Prostate gland (tissue), 2 donors: ENCODE results near the gene FASTK. TPM values are rescaled to one million over a fixed set of nuclear protein-coding genes. Genes with fewer than 3 reads are reported as not detected.

Source experiments
- DNase-seq: peaks from one replicate; pipeline ENCODE4 v3.0.0-alpha.2; 2019; ENCODE audit warnings: low spot score
- H3K27ac ChIP-seq, 2 donors: fragments of 200-600 bp; sonication (generic); 2 replicates each; pipeline ENCODE4 v1.5.1; 2017 to 2019
- H3K27me3 ChIP-seq: fragments of 200-600 bp; sonication (generic); replicated peaks from 2 replicates; pipeline ENCODE4 v1.5.1; 2019; ENCODE audit not compliant: insufficient read depth
- H3K36me3 ChIP-seq, 2 donors: fragments of 200-600 bp; sonication (generic); 1 replicate in 1 of 2; 2 replicates in 1 of 2; pipeline versions ENCODE4 v1.5.1 to v1.8.1; 2017 to 2019
- H3K4me1 ChIP-seq: fragments of 200-600 bp; sonication (generic); replicated peaks from 2 replicates; pipeline ENCODE4 v1.5.1; 2019
- H3K4me3 ChIP-seq, 2 donors: fragments of 200-600 bp; sonication (generic); 2 replicates each; pipeline ENCODE4 v1.5.1; 2017 to 2019
- H3K9me3 ChIP-seq: fragments of 200-600 bp; sonication (generic); 2 replicates; pipeline ENCODE4 v1.5.1; 2017
- POLR2A ChIP-seq: fragments of 450-650 bp; IDR thresholded peaks from one replicate; pipeline ENCODE4 v1.6.1; 2016; ENCODE audit warnings: antibody characterized with exemption, mild to moderate bottlenecking
- POLR2AphosphoS5 ChIP-seq: sonication (generic); formaldehyde crosslinking; IDR thresholded peaks from one replicate; pipeline ENCODE4 v1.6.1; 2017; ENCODE audit warnings: antibody characterized with exemption
- WGBS: methylation state at CpG from one replicate; pipeline ENCODE4 v1.1.5; 2018; 5-methylcytosine and 5-hydroxymethylcytosine counted together
- intact Hi-C: fragments of 100-400 bp; cut with DNase I; formaldehyde crosslinking; loops from one replicate; pipeline ENCODE4 v1.14.2; 2022
- total RNA-seq, 2 donors: library from RNA; depleted of rRNA; stranded (reverse); fragments of >200 nt; gene quantifications; one replicate each; pipeline ENCODE4 v1.1.0, GENCODE V29; 2016
- TF ChIP-seq, protein P1 (sequence below), 4 experiments: fragments of 200-600 bp in 2 of 4; fragments of 450-650 bp in 2 of 4; sonication (generic) in 2 of 4; IDR thresholded peaks; 1 replicate in 3 of 4; 2 replicates in 1 of 4; pipeline ENCODE4 v1.5.1; 2016 to 2019; ENCODE audit warnings: antibody characterized with exemption in 4 of 4, mild to moderate bottlenecking in 2 of 4, moderate library complexity in 2 of 4

FASTK gene
- total RNA-seq, 2 donors from 2014 or later: 107 to 122 TPM

DNA sequence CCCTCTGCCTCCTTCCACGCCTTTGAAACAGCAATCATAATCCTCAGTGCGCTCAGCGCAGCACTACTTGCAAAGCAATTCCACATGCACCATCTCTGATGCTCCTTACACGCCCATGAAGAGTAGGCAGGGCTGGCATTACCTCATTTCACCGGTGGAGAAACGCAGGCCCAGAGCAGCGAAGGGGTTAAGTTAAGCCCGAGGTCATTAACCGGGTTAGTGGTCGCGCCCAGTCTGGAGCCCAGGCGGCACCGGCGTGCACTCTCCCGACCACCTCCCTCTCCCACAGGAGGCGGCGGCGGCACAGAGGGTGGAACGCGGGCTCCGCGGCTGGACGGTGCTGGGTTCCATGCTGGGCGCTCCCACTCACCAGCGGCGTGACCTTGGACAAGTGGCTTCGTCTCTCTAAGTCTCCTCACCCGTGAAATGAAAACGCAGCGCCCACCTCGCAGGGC lies 515 bp downstream of the FASTK start:
- H3K27me3 ChIP-seq: no peaks in the 10 kb centered on the region
- WGBS: under 1% methylated on average over 15 of the region's 31 CpGs
- H3K27ac ChIP-seq: peak overlapping the region; percentile 88 to 90
- peak overlapping the region; percentile 83 to 87 for H3K4me3 ChIP-seq
- H3K36me3 ChIP-seq: peaks cover 0 to 5% of the 10 kb centered on the region in 2 donors
- H3K4me1 ChIP-seq: peaks cover 27% of the 10 kb centered on the region
- DNase-seq: no peak
- intact Hi-C loops: loop anchor here (10.0 kb wide), 1 partner anchor 115 kb away; no protein-coding TSS in a partner anchor
- no peaks in the 10 kb centered on the region for H3K9me3 ChIP-seq
- TF ChIP-seq POLR2A (no peak), POLR2AphosphoS5 (no peak)
- TF ChIP-seq, protein P1, sequence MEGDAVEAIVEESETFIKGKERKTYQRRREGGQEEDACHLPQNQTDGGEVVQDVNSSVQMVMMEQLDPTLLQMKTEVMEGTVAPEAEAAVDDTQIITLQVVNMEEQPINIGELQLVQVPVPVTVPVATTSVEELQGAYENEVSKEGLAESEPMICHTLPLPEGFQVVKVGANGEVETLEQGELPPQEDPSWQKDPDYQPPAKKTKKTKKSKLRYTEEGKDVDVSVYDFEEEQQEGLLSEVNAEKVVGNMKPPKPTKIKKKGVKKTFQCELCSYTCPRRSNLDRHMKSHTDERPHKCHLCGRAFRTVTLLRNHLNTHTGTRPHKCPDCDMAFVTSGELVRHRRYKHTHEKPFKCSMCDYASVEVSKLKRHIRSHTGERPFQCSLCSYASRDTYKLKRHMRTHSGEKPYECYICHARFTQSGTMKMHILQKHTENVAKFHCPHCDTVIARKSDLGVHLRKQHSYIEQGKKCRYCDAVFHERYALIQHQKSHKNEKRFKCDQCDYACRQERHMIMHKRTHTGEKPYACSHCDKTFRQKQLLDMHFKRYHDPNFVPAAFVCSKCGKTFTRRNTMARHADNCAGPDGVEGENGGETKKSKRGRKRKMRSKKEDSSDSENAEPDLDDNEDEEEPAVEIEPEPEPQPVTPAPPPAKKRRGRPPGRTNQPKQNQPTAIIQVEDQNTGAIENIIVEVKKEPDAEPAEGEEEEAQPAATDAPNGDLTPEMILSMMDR (IDR thresholded peaks at IDR 0.05): no peak

DNA sequence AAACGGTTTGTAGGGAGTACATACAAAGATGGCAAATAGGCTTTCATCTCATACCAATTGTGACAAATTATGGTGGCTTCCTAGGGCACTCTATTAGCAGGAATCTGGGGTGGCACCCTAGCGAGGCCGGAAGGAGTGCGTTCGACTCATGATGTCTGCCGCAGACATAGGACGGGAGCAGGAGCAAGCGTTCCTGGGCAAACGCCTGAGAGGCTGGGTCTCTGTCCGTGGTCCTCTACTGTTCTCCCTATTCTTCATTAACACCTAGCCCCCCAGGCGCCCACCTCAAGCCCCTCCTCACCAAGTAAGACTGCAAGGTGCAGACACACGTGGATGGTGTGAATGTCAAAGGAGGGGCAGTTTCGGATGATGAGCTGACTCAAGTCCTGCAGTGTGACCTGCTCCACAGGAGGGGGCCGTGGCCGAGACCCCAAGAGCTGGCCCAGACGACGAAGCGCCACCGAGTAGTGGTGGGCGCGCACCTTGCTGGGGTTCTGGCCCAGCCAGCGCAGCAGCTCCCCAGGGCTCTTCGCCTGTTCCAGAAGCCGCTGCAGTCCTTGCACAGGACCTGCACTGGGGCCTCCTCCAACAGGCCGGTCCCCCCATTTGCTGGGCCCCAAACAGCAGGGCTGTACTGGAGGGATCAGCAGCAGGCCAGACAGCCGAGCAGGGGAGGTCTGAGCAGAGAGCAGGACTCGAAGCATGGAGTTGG lies 1.3 kb downstream of the FASTK start:
- intact Hi-C loops: no loop called here
- Histone ChIP-seq H3K27me3 (no peaks in the 10 kb centered on the region), H3K27ac (peak overlapping the region in 1 of 2 donors; percentile 90), H3K4me3 (peak overlapping the region; percentile 83 to 87), H3K9me3 (no peaks in the 10 kb centered on the region), H3K4me1 (peaks cover 27% of the 10 kb centered on the region), H3K36me3 (peaks cover 0 to 13% of the 10 kb centered on the region in 2 donors)
- WGBS: 68% methylated on average over 27 of the region's 27 CpGs
- no peak for DNase-seq
- no peak for TF ChIP-seq POLR2A
- no peak for TF ChIP-seq POLR2AphosphoS5
- TF ChIP-seq, protein P1 (IDR thresholded peaks at IDR 0.05): no peak

DNA sequence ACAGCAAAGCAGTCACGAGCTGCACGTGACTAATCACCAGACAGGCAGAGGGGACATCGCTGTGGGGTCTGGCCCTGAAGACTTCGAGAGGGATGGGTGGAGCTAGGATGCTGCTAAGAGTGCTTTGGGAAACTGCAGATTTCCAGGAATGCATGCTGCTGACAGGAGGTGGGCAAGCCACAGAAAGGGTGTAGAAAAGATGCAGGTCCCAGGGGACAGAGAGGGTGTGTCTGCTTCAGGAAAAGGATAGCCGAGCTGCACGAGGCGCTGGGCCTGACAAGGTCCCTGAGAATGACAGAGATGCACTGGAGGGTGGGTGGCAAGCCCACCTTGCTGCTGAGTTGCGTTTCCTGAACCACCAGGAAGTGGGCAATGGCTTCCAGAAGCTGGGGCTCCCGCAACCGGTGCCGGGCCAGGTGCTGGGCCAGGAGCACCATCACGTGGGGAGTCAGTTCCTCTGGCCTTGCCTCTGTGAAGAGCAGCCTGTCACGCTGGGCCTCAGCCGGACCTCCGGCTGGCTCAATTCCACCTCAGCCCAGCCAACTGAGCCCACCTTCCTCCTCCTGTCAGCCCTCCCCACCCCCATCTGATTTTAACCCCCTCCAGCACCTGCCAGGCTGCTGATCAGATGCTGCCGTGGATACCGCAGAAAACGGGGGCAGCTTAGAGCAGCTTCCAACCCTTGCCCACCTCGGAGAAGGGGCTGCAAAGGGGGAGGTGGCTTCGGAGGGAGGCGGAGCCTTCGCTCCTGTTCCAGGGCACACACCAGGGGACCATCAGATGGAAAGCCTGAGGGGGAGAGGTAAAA lies 2.2 kb downstream of the FASTK start:
- peaks cover 0 to 13% of the 10 kb centered on the region in 2 donors for H3K36me3 ChIP-seq
- intact Hi-C loops: no loop called here
- peaks cover 27% of the 10 kb centered on the region for H3K4me1 ChIP-seq
- no peak overlapping the region for H3K4me3 ChIP-seq
- WGBS: 39% methylated on average over 22 of the region's 22 CpGs
- no peaks in the 10 kb centered on the region for H3K9me3 ChIP-seq
- no peak for TF ChIP-seq POLR2A
- no peak for TF ChIP-seq POLR2AphosphoS5
- TF ChIP-seq, protein P1 (IDR thresholded peaks at IDR 0.05): no peak
- no peak overlapping the region for H3K27ac ChIP-seq
- H3K27me3 ChIP-seq: no peaks in the 10 kb centered on the region
- no peak for DNase-seq

DNA sequence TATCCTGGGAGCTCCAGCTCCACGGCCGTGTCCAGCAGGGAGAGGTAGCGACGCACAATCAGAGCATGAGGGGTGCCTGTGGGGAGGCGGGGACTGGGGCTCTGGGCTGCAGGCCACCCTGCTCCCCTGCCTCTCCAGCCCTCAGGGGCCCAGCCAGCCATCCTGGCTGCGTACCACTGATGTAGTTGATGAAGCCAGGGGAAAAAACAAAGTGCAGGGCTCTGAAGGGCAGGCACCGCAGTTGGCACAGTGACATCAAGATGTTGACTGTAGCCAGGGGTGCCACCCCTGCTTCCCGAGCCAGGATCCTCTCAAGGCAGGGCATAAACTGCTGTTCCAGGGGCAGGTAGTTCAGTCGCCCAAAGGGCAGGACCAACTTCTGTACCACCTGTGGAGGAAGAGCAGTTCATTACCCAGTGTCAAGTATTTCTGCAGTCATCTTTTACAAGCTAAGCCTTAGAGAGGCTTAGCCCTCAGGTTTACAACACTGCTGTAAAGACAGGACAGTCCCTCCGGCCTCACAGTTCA lies 2.8 kb downstream of the FASTK start:
- DNase-seq: no peak
- peaks cover 26% of the 10 kb centered on the region for H3K4me1 ChIP-seq
- H3K4me3 ChIP-seq: no peak overlapping the region
- peaks cover 0 to 13% of the 10 kb centered on the region in 2 donors for H3K36me3 ChIP-seq
- intact Hi-C loops: no loop called here
- TF ChIP-seq POLR2A (no peak), POLR2AphosphoS5 (no peak)
- TF ChIP-seq, protein P1 (IDR thresholded peaks at IDR 0.05): no peak
- 52% methylated on average over 9 of the region's 10 CpGs for WGBS
- H3K27me3 ChIP-seq: no peaks in the 10 kb centered on the region
- H3K9me3 ChIP-seq: no peaks in the 10 kb centered on the region
- no peak overlapping the region for H3K27ac ChIP-seq
